ENCODE measurements around the gene KRTAP13-2. TPM values are rescaled to one million over a fixed set of nuclear protein-coding genes. Genes with fewer than 3 reads are reported as not detected.

KRTAP13-2 gene
- total and polyA plus RNA-seq, 2 donors from 2014 or later, result not detected

Small RNA genes lying within 50 kb of the gene (microRNA-seq; reads per million reads assigned to microRNA genes)
- not detected for gene MIR4327

Other genes starting within 250 kb of the KRTAP13-2 start
- not detected for gene CLDN17, start 205.5 kb downstream of the KRTAP13-2 start, total RNA-seq
- gene CLDN17, start 205.5 kb downstream of the KRTAP13-2 start, polyA plus RNA-seq (ENCODE audit: insufficient read depth, low read depth, low replicate concordance), result not detected
- 7.1 TPM for gene CLDN8, start 156.2 kb downstream of the KRTAP13-2 start, total RNA-seq
- gene CLDN8, start 156.2 kb downstream of the KRTAP13-2 start, polyA plus RNA-seq (ENCODE audit: insufficient read depth, low read depth, low replicate concordance), result 86.8 TPM
- gene KRTAP24-1, start 89.3 kb downstream of the KRTAP13-2 start, total RNA-seq, result not detected
- not detected for gene KRTAP24-1, start 89.3 kb downstream of the KRTAP13-2 start, polyA plus RNA-seq (ENCODE audit: insufficient read depth, low read depth, low replicate concordance)
- not detected for gene KRTAP25-1, start 82.8 kb downstream of the KRTAP13-2 start, total RNA-seq
- gene KRTAP25-1, start 82.8 kb downstream of the KRTAP13-2 start, polyA plus RNA-seq (ENCODE audit: insufficient read depth, low read depth, low replicate concordance), result not detected
- gene KRTAP26-1, start 52.0 kb downstream of the KRTAP13-2 start, total RNA-seq, result not detected
- gene KRTAP26-1, start 52.0 kb downstream of the KRTAP13-2 start, polyA plus RNA-seq (ENCODE audit: insufficient read depth, low read depth, low replicate concordance), result not detected
- not detected for gene KRTAP27-1, start 34.6 kb downstream of the KRTAP13-2 start, total RNA-seq
- not detected for gene KRTAP27-1, start 34.6 kb downstream of the KRTAP13-2 start, polyA plus RNA-seq (ENCODE audit: insufficient read depth, low read depth, low replicate concordance)
- gene KRTAP23-1, start 23.7 kb downstream of the KRTAP13-2 start, total RNA-seq, result not detected
- not detected for gene KRTAP23-1, start 23.7 kb downstream of the KRTAP13-2 start, polyA plus RNA-seq (ENCODE audit: insufficient read depth, low read depth, low replicate concordance)
- not detected for gene KRTAP13-1, start 23.8 kb upstream of the KRTAP13-2 start, total RNA-seq
- gene KRTAP13-1, start 23.8 kb upstream of the KRTAP13-2 start, polyA plus RNA-seq (ENCODE audit: insufficient read depth, low read depth, low replicate concordance), result not detected
- gene KRTAP13-3, start 53.7 kb upstream of the KRTAP13-2 start, total RNA-seq, result not detected
- not detected for gene KRTAP13-3, start 53.7 kb upstream of the KRTAP13-2 start, polyA plus RNA-seq (ENCODE audit: insufficient read depth, low read depth, low replicate concordance)
- not detected for gene KRTAP13-4, start 57.9 kb upstream of the KRTAP13-2 start, total RNA-seq
- gene KRTAP13-4, start 57.9 kb upstream of the KRTAP13-2 start, polyA plus RNA-seq (ENCODE audit: insufficient read depth, low read depth, low replicate concordance), result not detected
- gene KRTAP15-1, start 68.0 kb upstream of the KRTAP13-2 start, total RNA-seq, result not detected
- gene KRTAP15-1, start 68.0 kb upstream of the KRTAP13-2 start, polyA plus RNA-seq (ENCODE audit: insufficient read depth, low read depth, low replicate concordance), result not detected
- gene KRTAP19-1, start 108.1 kb upstream of the KRTAP13-2 start, total RNA-seq, result not detected
- gene KRTAP19-1, start 108.1 kb upstream of the KRTAP13-2 start, polyA plus RNA-seq (ENCODE audit: insufficient read depth, low read depth, low replicate concordance), result not detected
- gene KRTAP19-2, start 115.2 kb upstream of the KRTAP13-2 start, total RNA-seq, result not detected
- gene KRTAP19-2, start 115.2 kb upstream of the KRTAP13-2 start, polyA plus RNA-seq (ENCODE audit: insufficient read depth, low read depth, low replicate concordance), result not detected
- not detected for gene KRTAP19-3, start 119.7 kb upstream of the KRTAP13-2 start, total RNA-seq
- gene KRTAP19-3, start 119.7 kb upstream of the KRTAP13-2 start, polyA plus RNA-seq (ENCODE audit: insufficient read depth, low read depth, low replicate concordance), result not detected
- not detected for gene KRTAP19-4, start 124.9 kb upstream of the KRTAP13-2 start, total RNA-seq
- gene KRTAP19-4, start 124.9 kb upstream of the KRTAP13-2 start, polyA plus RNA-seq (ENCODE audit: insufficient read depth, low read depth, low replicate concordance), result not detected
- gene KRTAP19-5, start 129.9 kb upstream of the KRTAP13-2 start, total RNA-seq, result not detected
- gene KRTAP19-5, start 129.9 kb upstream of the KRTAP13-2 start, polyA plus RNA-seq (ENCODE audit: insufficient read depth, low read depth, low replicate concordance), result not detected
- gene KRTAP19-6, start 169.6 kb upstream of the KRTAP13-2 start, total RNA-seq, result not detected
- not detected for gene KRTAP19-6, start 169.6 kb upstream of the KRTAP13-2 start, polyA plus RNA-seq (ENCODE audit: insufficient read depth, low read depth, low replicate concordance)
- not detected for gene KRTAP19-7, start 189.0 kb upstream of the KRTAP13-2 start, total RNA-seq
- not detected for gene KRTAP19-7, start 189.0 kb upstream of the KRTAP13-2 start, polyA plus RNA-seq (ENCODE audit: insufficient read depth, low read depth, low replicate concordance)
- not detected for gene KRTAP22-2, start 218.1 kb upstream of the KRTAP13-2 start, total RNA-seq
- gene KRTAP22-2, start 218.1 kb upstream of the KRTAP13-2 start, polyA plus RNA-seq (ENCODE audit: insufficient read depth, low read depth, low replicate concordance), result not detected
- not detected for gene KRTAP6-3, start 220.2 kb upstream of the KRTAP13-2 start, total RNA-seq
- gene KRTAP6-3, start 220.2 kb upstream of the KRTAP13-2 start, polyA plus RNA-seq (ENCODE audit: insufficient read depth, low read depth, low replicate concordance), result not detected
- not detected for gene KRTAP6-2, start 226.6 kb upstream of the KRTAP13-2 start, total RNA-seq
- not detected for gene KRTAP6-2, start 226.6 kb upstream of the KRTAP13-2 start, polyA plus RNA-seq (ENCODE audit: insufficient read depth, low read depth, low replicate concordance)
- gene KRTAP22-1, start 228.8 kb upstream of the KRTAP13-2 start, total RNA-seq, result not detected
- not detected for gene KRTAP22-1, start 228.8 kb upstream of the KRTAP13-2 start, polyA plus RNA-seq (ENCODE audit: insufficient read depth, low read depth, low replicate concordance)
- gene KRTAP6-1, start 241.7 kb upstream of the KRTAP13-2 start, total RNA-seq, result not detected
- gene KRTAP6-1, start 241.7 kb upstream of the KRTAP13-2 start, polyA plus RNA-seq (ENCODE audit: insufficient read depth, low read depth, low replicate concordance), result not detected
- not detected for gene KRTAP20-1, start 244.2 kb upstream of the KRTAP13-2 start, total RNA-seq
- gene KRTAP20-1, start 244.2 kb upstream of the KRTAP13-2 start, polyA plus RNA-seq (ENCODE audit: insufficient read depth, low read depth, low replicate concordance), result not detected
- not detected for gene KRTAP20-4, start 248.4 kb upstream of the KRTAP13-2 start, total RNA-seq
- gene KRTAP20-4, start 248.4 kb upstream of the KRTAP13-2 start, polyA plus RNA-seq (ENCODE audit: insufficient read depth, low read depth, low replicate concordance), result not detected

Measured in kidney (tissue), 2 donors.